GM19351 (cell line): ENCODE measurements around the gene HNF1B.
"Not testable (repeated sequence)": the region's sequence is repeated elsewhere in the genome, so short reads cannot be mapped to it uniquely, and the experiment has no call there.

Source experiments
- ATAC-seq: cut with Tn5 transposase; IDR thresholded peaks from one replicate; pipeline ENCODE4 v1.9.1; 2021; ENCODE audit warnings: mild to moderate bottlenecking, moderate library complexity; ENCODE audit not compliant: unreplicated experiment

The HNF1B gene

GRCh38 chr17:37708008-37708615 is 36.7 kb downstream of the HNF1B start:
- ATAC-seq, result no peak

- no peak for ATAC-seq
These were observed 38.4 kb downstream of the HNF1B start for GRCh38 chr17:37706446-37706845.

GRCh38 chr17:37702598-37702997 is 42.3 kb downstream of the HNF1B start:
- ATAC-seq, result no peak

- ATAC-seq, result no peak
These were observed 43.4 kb downstream of the HNF1B start for GRCh38 chr17:37701496-37701898.

GRCh38 chr17:37700881-37701280 is 44.0 kb downstream of the HNF1B start:
- ATAC-seq, result no peak

GRCh38 chr17:37699285-37699973 is 45.4 kb downstream of the HNF1B start:
- no peak for ATAC-seq

GRCh38 chr17:37698911-37699255 is 46.0 kb downstream of the HNF1B start:
- no peak for ATAC-seq

- no peak for ATAC-seq
These were observed 46.5 kb downstream of the HNF1B start for GRCh38 chr17:37698132-37698910.

GRCh38 chr17:37697381-37697780 is 47.5 kb downstream of the HNF1B start:
- ATAC-seq, result no peak

GRCh38 chr17:37696366-37696765 is 48.5 kb downstream of the HNF1B start:
- no peak for ATAC-seq

GRCh38 chr17:37695726-37696125 is 49.1 kb downstream of the HNF1B start:
- ATAC-seq, result no peak

GRCh38 chr17:37694734-37695133 is 50.1 kb downstream of the HNF1B start:
- ATAC-seq, result no peak

GRCh38 chr17:37693328-37693727 is 51.5 kb downstream of the HNF1B start:
- ATAC-seq, result no peak

GRCh38 chr17:37691807-37692206 is 53.1 kb downstream of the HNF1B start:
- no peak for ATAC-seq

GRCh38 chr17:37689317-37689716 is 55.5 kb downstream of the HNF1B start:
- no peak for ATAC-seq

GRCh38 chr17:37683454-37683984 is 61.3 kb downstream of the HNF1B start:
- no peak for ATAC-seq

- ATAC-seq, result no peak
These were observed 62.9 kb downstream of the HNF1B start for GRCh38 chr17:37682007-37682406.

GRCh38 chr17:37679995-37680394 is 64.9 kb downstream of the HNF1B start:
- ATAC-seq, result not testable (repeated sequence)

- no peak for ATAC-seq
These were observed 66.8 kb downstream of the HNF1B start for GRCh38 chr17:37678036-37678435.

- no peak for ATAC-seq
These were observed 67.8 kb downstream of the HNF1B start for GRCh38 chr17:37677021-37677420.

- ATAC-seq, result no peak
These were observed 68.5 kb downstream of the HNF1B start for GRCh38 chr17:37676115-37676925.
